Thymus (tissue), 11 donors: ENCODE results near the gene TAF4B. TPM values are rescaled to one million over a fixed set of nuclear protein-coding genes. Genes with fewer than 3 reads are reported as not detected.
"Not testable (repeated sequence)": the region's sequence is repeated elsewhere in the genome, so short reads cannot be mapped to it uniquely, and the experiment has no call there.

Experiments used
- DNase-seq, 9 donors: peaks; one replicate each; pipeline ENCODE4 v3.0.0-alpha.2; 2013; ENCODE audit warnings: low spot score in 9 of 9, low read depth in 6 of 9, missing footprints in 1 of 9
- H3K27ac ChIP-seq, 2 donors: one replicate each; pipeline ENCODE4 v1.5.1; 2013; ENCODE audit warnings: control low read depth in 1 of 2, low read depth in 1 of 2, low read length in 1 of 2, mild to moderate bottlenecking in 1 of 2, moderate library complexity in 1 of 2
- H3K27me3 ChIP-seq, 2 donors: one replicate each; pipeline ENCODE4 v1.5.1; 2013; ENCODE audit warnings: low read length in 1 of 2; ENCODE audit not compliant: control insufficient read depth in 2 of 2, insufficient read depth in 1 of 2
- H3K36me3 ChIP-seq, 2 donors: one replicate each; pipeline ENCODE4 v1.5.1; 2013; ENCODE audit warnings: low read length in 1 of 2, mild to moderate bottlenecking in 1 of 2, moderate library complexity in 1 of 2; ENCODE audit not compliant: control insufficient read depth in 2 of 2, insufficient read depth in 2 of 2
- H3K4me1 ChIP-seq, 2 donors: one replicate each; pipeline ENCODE4 v1.5.1; 2013; ENCODE audit warnings: low read length in 2 of 2; ENCODE audit not compliant: control insufficient read depth in 2 of 2, insufficient read depth in 2 of 2
- H3K4me3 ChIP-seq, 2 donors: one replicate each; pipeline ENCODE4 v1.5.1; 2013; ENCODE audit warnings: low read length in 2 of 2, control low read depth in 1 of 2, mild to moderate bottlenecking in 1 of 2
- H3K9me3 ChIP-seq, 2 donors: one replicate each; pipeline ENCODE4 v1.5.1; 2013; ENCODE audit warnings: low read length in 1 of 2, mild to moderate bottlenecking in 1 of 2; ENCODE audit not compliant: control insufficient read depth in 2 of 2, insufficient read depth in 1 of 2
- WGBS: extraction: QIAGEN DNeasy Blood & Tissue Kit; methylation state at CpG from one replicate; pipeline ENCODE4 v1.1.7; 2013; 5-methylcytosine and 5-hydroxymethylcytosine counted together
- polyA plus RNA-seq: library from polyadenylated mRNA; stranded (reverse); fragments of 200-250 nt; gene quantifications from one replicate; pipeline ENCODE4 v1.2.3, GENCODE V29; 2013
- total RNA-seq: library from RNA; stranded (reverse); fragments of 120-200 nt; gene quantifications from one replicate; pipeline ENCODE4 v1.2.4, GENCODE V29; 2013
- donor health status: healthy.

TAF4B gene
- total and polyA plus RNA-seq, 2 donors: 6.8 to 7.5 TPM

DNA sequence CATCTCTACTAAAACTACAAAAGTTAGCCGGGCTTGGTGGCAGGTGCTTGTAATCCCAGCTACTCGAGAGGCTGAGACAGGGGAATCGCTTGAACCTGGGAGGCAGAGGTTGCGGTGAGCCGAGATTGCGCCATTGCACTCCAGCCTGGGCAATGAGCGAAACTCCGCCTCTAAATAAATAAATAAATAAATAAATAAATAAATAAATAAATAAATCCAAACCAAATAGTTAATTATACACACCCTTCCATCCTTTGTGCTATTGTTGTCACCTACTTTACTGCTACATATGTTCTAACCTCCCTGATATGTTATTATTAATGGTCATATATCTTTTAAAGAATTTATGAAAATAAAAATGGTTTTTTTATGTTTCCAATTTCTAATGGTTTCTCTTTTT, 155.3 kb downstream of the TAF4B start:
- H3K4me1 ChIP-seq, H3K27me3 ChIP-seq, H3K27ac ChIP-seq, H3K36me3 ChIP-seq, H3K4me3 ChIP-seq, DNase-seq, H3K9me3 ChIP-seq: not testable (repeated sequence)
- WGBS: 99% methylated on average over 8 of the region's 8 CpGs

DNA sequence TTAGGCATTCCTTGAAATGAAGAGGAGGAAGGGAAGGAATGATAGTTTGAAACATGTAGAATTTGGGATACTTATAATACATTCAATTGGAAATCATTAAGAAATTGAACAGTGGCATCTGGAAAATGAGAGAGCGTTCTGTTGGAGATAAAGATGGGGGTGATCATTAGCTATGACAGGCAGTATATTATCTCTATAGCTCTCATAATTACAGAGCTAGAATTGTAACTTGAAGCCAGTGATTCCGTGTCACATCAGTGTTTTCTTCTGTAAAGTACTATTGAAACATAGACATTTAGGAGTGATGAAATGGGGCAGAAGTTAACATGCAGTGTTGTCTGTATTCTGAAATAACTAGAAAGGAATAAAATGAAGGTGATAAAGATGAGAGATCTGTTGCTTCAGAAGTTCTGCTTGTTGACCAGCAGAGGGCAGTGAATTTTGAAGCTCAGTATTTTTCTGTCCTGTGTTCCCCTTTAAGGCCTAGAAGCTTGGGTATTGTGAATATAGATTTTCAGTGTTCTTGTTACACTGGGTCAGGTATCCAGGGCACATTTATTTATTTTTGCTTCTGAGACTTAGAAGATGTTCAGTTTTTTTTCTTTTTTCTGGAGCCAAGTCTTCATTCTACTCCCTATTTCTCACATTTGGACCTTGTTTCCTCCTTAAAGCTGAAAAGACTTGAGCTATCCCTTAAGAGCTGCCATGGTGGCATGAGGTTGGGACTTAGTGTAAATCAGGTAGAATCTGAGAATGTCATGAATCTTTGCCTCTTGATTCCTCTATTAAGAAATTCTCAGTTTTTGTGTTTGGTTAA, 157.4 kb downstream of the TAF4B start:
- no peaks in the 10 kb centered on the region for H3K4me1 ChIP-seq
- H3K27me3 ChIP-seq: no peaks in the 10 kb centered on the region
- H3K4me3 ChIP-seq: no peak overlapping the region
- no peaks in the 10 kb centered on the region for H3K9me3 ChIP-seq
- no peak overlapping the region for H3K27ac ChIP-seq
- DNase-seq: peak in 8 of 9 donors; percentile 4 to 54 (median 21)
- WGBS: 58% methylated on average over 2 of the region's 2 CpGs
- no peaks in the 10 kb centered on the region for H3K36me3 ChIP-seq

DNA sequence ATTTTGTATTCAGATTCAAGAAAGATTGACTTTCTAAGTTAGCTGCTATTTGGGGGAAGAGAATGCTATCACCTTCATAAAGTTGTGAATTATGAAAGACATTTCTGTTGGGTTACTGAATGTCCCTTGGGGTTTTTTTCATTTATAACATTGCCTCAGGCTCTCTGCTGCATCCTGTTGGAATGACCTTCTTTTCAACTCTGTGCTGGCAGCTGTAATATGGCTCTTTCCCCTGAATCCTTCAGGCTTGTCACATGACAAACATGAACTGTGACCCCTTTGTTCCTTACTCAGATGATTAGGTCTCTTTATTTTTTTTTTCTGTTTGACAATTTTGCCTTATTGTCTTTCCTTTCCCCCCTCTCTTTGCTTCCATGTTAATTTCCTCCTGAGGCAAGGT, 159.8 kb downstream of the TAF4B start:
- H3K4me3 ChIP-seq: no peak overlapping the region
- DNase-seq: no peak
- no peak overlapping the region for H3K27ac ChIP-seq

DNA sequence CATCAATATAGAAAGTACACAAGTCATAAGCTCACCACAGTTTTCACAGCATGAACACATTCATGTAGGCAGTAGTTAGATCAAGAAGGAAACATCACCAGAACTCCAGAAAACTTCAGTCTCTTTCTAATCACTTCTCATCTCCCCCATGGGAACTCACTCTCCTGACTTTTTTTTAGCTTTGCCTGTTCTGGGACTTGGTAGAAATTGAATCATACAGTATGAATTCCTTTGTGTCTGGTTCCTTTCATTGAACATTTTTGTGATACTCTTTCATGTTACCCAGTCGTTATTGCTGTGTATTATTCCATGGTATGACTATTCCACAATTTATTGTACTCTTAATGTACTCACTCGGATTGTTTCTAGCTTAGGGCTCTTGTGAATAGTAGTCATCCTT, 160.2 kb downstream of the TAF4B start:
- Histone ChIP-seq H3K36me3 (no peaks in the 10 kb centered on the region), H3K4me1 (no peaks in the 10 kb centered on the region), H3K27me3 (no peaks in the 10 kb centered on the region), H3K9me3 (no peaks in the 10 kb centered on the region), H3K27ac (no peak overlapping the region), H3K4me3 (no peak overlapping the region)
- 95% methylated on average over 2 of the region's 2 CpGs for WGBS
- DNase-seq: no peak

More for the DNA sequence above, 159.8 kb downstream of the TAF4B start:
- Histone ChIP-seq H3K36me3 (no peaks in the 10 kb centered on the region), H3K27me3 (no peaks in the 10 kb centered on the region), H3K9me3 (no peaks in the 10 kb centered on the region), H3K4me1 (no peaks in the 10 kb centered on the region)

DNA sequence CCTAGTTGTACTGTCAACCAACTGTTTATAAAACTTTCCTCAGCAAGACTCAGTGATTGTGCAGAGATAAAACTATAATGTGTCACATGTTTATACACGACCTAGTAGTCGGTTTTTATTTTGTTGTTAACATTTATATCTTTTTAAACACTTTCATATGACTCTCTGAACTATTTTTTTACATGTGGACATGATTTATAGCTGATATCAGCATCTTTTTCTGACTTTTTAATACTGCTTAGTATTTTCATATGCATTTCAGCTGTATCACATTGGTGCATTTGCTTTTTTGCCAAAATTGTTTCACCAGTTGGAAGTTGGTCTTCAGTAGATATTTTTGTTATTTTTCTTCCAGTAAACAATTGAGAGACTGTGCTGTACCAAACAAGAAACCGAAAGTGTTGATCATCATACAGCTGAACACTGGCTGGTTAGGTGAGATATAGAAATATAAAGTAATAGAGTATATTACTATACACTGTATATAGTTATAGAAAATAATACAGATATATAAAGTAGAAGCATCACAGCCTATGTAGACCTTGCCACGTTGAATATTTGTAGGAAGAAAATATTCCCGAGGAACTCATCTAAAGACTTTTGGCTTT, 167.9 kb downstream of the TAF4B start:
- H3K36me3 ChIP-seq: no peaks in the 10 kb centered on the region
- H3K27me3 ChIP-seq: no peaks in the 10 kb centered on the region
- H3K4me1 ChIP-seq: no peaks in the 10 kb centered on the region
- no peak overlapping the region for H3K27ac ChIP-seq
- DNase-seq: no peak
- H3K9me3 ChIP-seq: no peaks in the 10 kb centered on the region
- WGBS: 95% methylated on average over 5 of the region's 5 CpGs
- no peak overlapping the region for H3K4me3 ChIP-seq

DNA sequence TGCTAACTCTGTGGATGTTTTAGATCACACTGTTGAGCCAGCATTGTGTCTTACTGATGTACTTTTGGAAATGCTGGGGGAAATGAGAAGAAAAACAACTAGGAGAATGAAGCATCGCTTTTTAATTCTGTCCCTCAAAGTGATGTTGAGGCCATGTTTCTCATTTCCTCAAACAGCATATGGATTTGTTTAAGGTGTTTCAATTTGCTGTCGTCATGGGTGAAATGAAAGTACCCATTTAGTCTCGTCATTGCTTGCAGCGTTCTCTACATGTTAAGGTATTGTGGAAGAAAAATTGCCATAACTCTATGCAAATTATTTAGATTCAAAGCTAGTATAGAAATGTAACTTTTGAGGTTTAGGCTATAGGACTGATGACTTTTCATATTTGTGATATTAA, 170.8 kb downstream of the TAF4B start:
- H3K4me3 ChIP-seq: no peak overlapping the region
- no peaks in the 10 kb centered on the region for H3K9me3 ChIP-seq
- DNase-seq: no peak
- H3K36me3 ChIP-seq: no peaks in the 10 kb centered on the region
- H3K4me1 ChIP-seq: no peaks in the 10 kb centered on the region
- no peak overlapping the region for H3K27ac ChIP-seq
- WGBS: 96% methylated on average over 4 of the region's 4 CpGs
- no peaks in the 10 kb centered on the region for H3K27me3 ChIP-seq

DNA sequence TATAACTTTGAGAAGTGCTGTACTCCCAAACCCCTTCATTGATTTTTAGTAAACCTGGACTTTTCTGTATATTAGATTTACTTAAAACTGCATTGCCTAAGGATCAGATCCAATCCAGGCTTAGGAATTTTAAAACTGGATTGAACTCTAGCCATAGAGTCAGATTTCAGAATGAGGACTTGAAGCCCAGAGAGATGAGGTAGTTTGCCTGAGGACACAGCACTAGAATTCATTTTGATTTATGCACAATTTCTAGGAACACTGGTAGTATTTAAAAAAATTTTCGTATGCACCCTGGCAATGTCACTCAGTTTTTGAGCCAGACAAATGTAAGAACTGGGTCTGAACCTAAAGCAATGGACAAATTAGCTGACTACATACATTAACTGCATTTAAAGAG, 177.2 kb downstream of the TAF4B start:
- 89% methylated on average over 1 of the region's 1 CpG for WGBS
- no peaks in the 10 kb centered on the region for H3K36me3 ChIP-seq
- no peaks in the 10 kb centered on the region for H3K9me3 ChIP-seq
- H3K4me3 ChIP-seq: no peak overlapping the region
- no peak for DNase-seq
- H3K27me3 ChIP-seq: no peaks in the 10 kb centered on the region
- no peaks in the 10 kb centered on the region for H3K4me1 ChIP-seq
- no peak overlapping the region for H3K27ac ChIP-seq

DNA sequence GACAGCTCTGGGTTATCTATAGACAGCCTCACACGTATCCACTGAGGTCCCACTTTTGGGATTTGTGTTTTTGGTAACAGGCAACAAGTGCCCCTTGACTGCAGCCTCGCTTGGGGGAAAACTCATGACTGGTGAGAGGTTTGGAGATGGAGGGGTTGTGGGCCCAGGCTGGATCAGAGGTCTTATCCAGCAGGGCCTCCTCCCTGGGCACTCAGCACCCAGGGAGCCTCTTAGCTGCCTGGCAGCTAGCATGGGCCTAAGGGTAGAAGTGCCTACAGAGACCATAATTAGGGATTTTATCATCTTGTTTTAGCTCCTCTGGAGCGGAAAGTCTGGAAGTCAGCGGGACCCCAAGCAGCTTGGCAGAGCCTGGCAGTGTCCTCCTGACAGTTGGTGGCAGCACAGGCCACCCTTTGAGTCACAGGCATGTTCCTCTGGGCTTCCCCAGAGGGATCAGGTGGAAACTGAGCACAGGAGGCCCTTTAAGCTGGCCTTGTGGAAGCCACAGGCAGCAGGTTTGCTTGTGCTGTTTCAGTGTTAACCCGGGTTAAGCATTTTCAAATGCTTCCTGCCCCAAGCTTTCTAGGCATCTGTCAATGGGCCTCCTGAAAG, 179.1 kb downstream of the TAF4B start:
- no peak overlapping the region for H3K4me3 ChIP-seq
- no peaks in the 10 kb centered on the region for H3K36me3 ChIP-seq
- no peaks in the 10 kb centered on the region for H3K9me3 ChIP-seq
- no peak for DNase-seq
- H3K4me1 ChIP-seq: no peaks in the 10 kb centered on the region
- H3K27ac ChIP-seq: no peak overlapping the region
- 69% methylated on average over 5 of the region's 5 CpGs for WGBS
- H3K27me3 ChIP-seq: no peaks in the 10 kb centered on the region

DNA sequence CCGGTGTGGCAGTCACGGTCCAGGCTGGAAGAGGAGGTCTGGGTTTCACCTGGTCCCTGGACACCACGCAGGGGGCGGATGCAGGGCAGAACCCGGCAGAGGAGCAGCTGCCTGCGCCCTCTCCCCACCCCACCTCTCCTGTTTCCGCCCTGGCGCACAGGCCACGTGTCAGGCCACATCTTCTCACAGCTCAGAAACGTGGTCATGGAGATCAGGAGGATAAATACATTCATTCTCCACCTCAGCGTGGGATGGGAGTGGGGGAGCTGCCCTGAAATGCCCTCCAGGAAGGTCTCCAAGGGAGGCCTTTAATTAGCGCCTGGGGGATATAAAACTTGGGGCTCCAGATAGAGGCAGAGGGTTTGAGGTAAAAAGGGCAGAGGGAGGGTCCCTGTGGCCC, 180.1 kb downstream of the TAF4B start:
- no peaks in the 10 kb centered on the region for H3K36me3 ChIP-seq
- 95% methylated on average over 12 of the region's 12 CpGs for WGBS
- no peaks in the 10 kb centered on the region for H3K27me3 ChIP-seq
- H3K9me3 ChIP-seq: no peaks in the 10 kb centered on the region
- no peak overlapping the region for H3K4me3 ChIP-seq
- H3K27ac ChIP-seq: no peak overlapping the region
- no peaks in the 10 kb centered on the region for H3K4me1 ChIP-seq
- no peak for DNase-seq
